VCaP (cell line): ENCODE measurements around the gene AMBN.
A peak's percentile ranks its signal among the peaks of the same experiment; 100 is the strongest.

Source experiments
- H3K27ac ChIP-seq: fragments of 450-650 bp; 2 replicates; pipeline ENCODE4 v1.5.1; 2017
- CTCF ChIP-seq: fragments of 450-650 bp; conservative IDR thresholded peaks from 2 replicates; pipeline ENCODE4 v1.5.1; 2017; ENCODE audit warnings: mild to moderate bottlenecking, moderate library complexity

Gene AMBN

GRCh38 chr4:70571772-70572171, 20.3 kb upstream of the AMBN start:
- no peak for TF ChIP-seq CTCF
- H3K27ac ChIP-seq, result no peak overlapping the region

GRCh38 chr4:70575964-70576363, 16.1 kb upstream of the AMBN start:
- no peak for TF ChIP-seq CTCF

GRCh38 chr4:70577220-70577927, 14.7 kb upstream of the AMBN start:
- no peak overlapping the region for H3K27ac ChIP-seq
- no peak for TF ChIP-seq CTCF

More at GRCh38 chr4:70575964-70576363, 16.1 kb upstream of the AMBN start:
- H3K27ac ChIP-seq, result no peak overlapping the region

GRCh38 chr4:70581980-70582379, 10.1 kb upstream of the AMBN start:
- no peak overlapping the region for H3K27ac ChIP-seq
- no peak for TF ChIP-seq CTCF

GRCh38 chr4:70583952-70584834, 7.9 kb upstream of the AMBN start:
- H3K27ac ChIP-seq, result peak overlapping the region; percentile 24; the same call in 1 of the 2 replicates
- no peak for TF ChIP-seq CTCF

GRCh38 chr4:70586841-70587240, 5.2 kb upstream of the AMBN start:
- TF ChIP-seq CTCF, result no peak
- H3K27ac ChIP-seq, result no peak overlapping the region

- TF ChIP-seq CTCF, result no peak
- H3K27ac ChIP-seq, result no peak overlapping the region
Observed at GRCh38 chr4:70589785-70590184, 2.3 kb upstream of the AMBN start.
